Right kidney (tissue), 1 donor: Measurements from ENCODE around the gene CYP2W1.
A peak's percentile ranks its signal among the peaks of the same experiment; 100 is the strongest.
"Not testable (repeated sequence)": the region's sequence is repeated elsewhere in the genome, so short reads cannot be mapped to it uniquely, and the experiment has no call there.

Experiments used
- DNase-seq: peaks from one replicate; pipeline ENCODE4 v3.0.0-alpha.2; 2016

The CYP2W1 gene

GRCh38 chr7:1028775-1029636 lies 46.0 kb downstream of the CYP2W1 start:
- DNase-seq, result no peak

GRCh38 chr7:1029637-1030443 lies 46.9 kb downstream of the CYP2W1 start:
- no peak for DNase-seq

- DNase-seq, result peak; percentile 34
Measured at GRCh38 chr7:1030444-1031070, 47.6 kb downstream of the CYP2W1 start.

- DNase-seq, result no peak
Measured at GRCh38 chr7:1031716-1032455, 48.9 kb downstream of the CYP2W1 start.

GRCh38 chr7:1032536-1033181 lies 49.7 kb downstream of the CYP2W1 start:
- no peak for DNase-seq

- no peak for DNase-seq
Measured at GRCh38 chr7:1033546-1034145, 50.7 kb downstream of the CYP2W1 start.

- not testable (repeated sequence) for DNase-seq
Measured at GRCh38 chr7:1034769-1035168, 51.8 kb downstream of the CYP2W1 start.

GRCh38 chr7:1036164-1036928 lies 53.4 kb downstream of the CYP2W1 start:
- not testable (repeated sequence) for DNase-seq
